Measurements from ENCODE around the gene TRABD2A.

The TRABD2A gene

GRCh38 chr2:84851876-84852275 is 29.0 kb downstream of the TRABD2A start:
- FAIRE-seq: no peak

GRCh38 chr2:84850471-84850870 is 30.4 kb downstream of the TRABD2A start:
- no peak for DNase-seq (ENCODE audit: low spot score)
- no peak for FAIRE-seq

More at GRCh38 chr2:84851876-84852275, 29.0 kb downstream of the TRABD2A start:
- no peak for DNase-seq (ENCODE audit: low spot score)

- FAIRE-seq (peak; percentile 35), DNase-seq (ENCODE audit: low spot score) (peak; percentile 52)
These were observed 31.5 kb downstream of the TRABD2A start for GRCh38 chr2:84849271-84849952.

GRCh38 chr2:84847326-84848050 is 33.4 kb downstream of the TRABD2A start:
- FAIRE-seq (no peak), DNase-seq (ENCODE audit: low spot score) (no peak)

GRCh38 chr2:84846741-84847142 is 34.1 kb downstream of the TRABD2A start:
- DNase-seq (ENCODE audit: low spot score): peak; percentile 20
- FAIRE-seq: no peak

GRCh38 chr2:84846041-84846663 is 34.7 kb downstream of the TRABD2A start:
- no peak for DNase-seq (ENCODE audit: low spot score)

GRCh38 chr2:84844141-84844540 is 36.7 kb downstream of the TRABD2A start:
- DNase-seq (ENCODE audit: low spot score) (no peak), FAIRE-seq (no peak)

More at GRCh38 chr2:84846041-84846663, 34.7 kb downstream of the TRABD2A start:
- no peak for FAIRE-seq

GRCh38 chr2:84841577-84841976 is 39.3 kb downstream of the TRABD2A start:
- DNase-seq (ENCODE audit: low spot score) (no peak), FAIRE-seq (no peak)

- FAIRE-seq: no peak
- DNase-seq (ENCODE audit: low spot score): peak; percentile 29
These were observed 40.6 kb downstream of the TRABD2A start for GRCh38 chr2:84840306-84840705.

GRCh38 chr2:84839851-84840250 is 41.0 kb downstream of the TRABD2A start:
- DNase-seq (ENCODE audit: low spot score): no peak
- no peak for FAIRE-seq

GRCh38 chr2:84838434-84839145 is 42.3 kb downstream of the TRABD2A start:
- no peak for DNase-seq (ENCODE audit: low spot score)
- FAIRE-seq: no peak

GRCh38 chr2:84836215-84836614 is 44.7 kb downstream of the TRABD2A start:
- DNase-seq (ENCODE audit: low spot score): no peak
- FAIRE-seq: no peak

- DNase-seq (ENCODE audit: low spot score) (no peak), FAIRE-seq (no peak)
These were observed 47.3 kb downstream of the TRABD2A start for GRCh38 chr2:84833481-84834150.

GRCh38 chr2:84832772-84833461 is 48.0 kb downstream of the TRABD2A start:
- FAIRE-seq: no peak
- no peak for DNase-seq (ENCODE audit: low spot score)

- no peak for DNase-seq (ENCODE audit: low spot score)
- FAIRE-seq: no peak
These were observed 50.0 kb downstream of the TRABD2A start for GRCh38 chr2:84830758-84831500.

GRCh38 chr2:84830095-84830494 is 50.8 kb downstream of the TRABD2A start:
- no peak for FAIRE-seq

GRCh38 chr2:84829693-84830092 is 51.2 kb downstream of the TRABD2A start:
- DNase-seq (ENCODE audit: low spot score) (no peak), FAIRE-seq (no peak)

More at GRCh38 chr2:84830095-84830494, 50.8 kb downstream of the TRABD2A start:
- no peak for DNase-seq (ENCODE audit: low spot score)

- DNase-seq (ENCODE audit: low spot score) (no peak), FAIRE-seq (no peak)
These were observed 52.8 kb downstream of the TRABD2A start for GRCh38 chr2:84827978-84828575.

- DNase-seq (ENCODE audit: low spot score): no peak
- no peak for FAIRE-seq
These were observed 57.1 kb downstream of the TRABD2A start for GRCh38 chr2:84823788-84824187.
